Gastroesophageal sphincter (tissue), 3 donors: ENCODE data around the gene DUSP21.

ENCODE experiments used
- CTCF ChIP-seq, 4 experiments: fragments of 200-600 bp in 2 of 4; fragments of 450-650 bp in 2 of 4; sonication (generic) in 1 of 4; IDR thresholded peaks; one replicate each; pipeline ENCODE4 v1.5.1; 2017 to 2019; ENCODE audit warnings: antibody characterized with exemption in 4 of 4, mild to moderate bottlenecking in 2 of 4, moderate library complexity in 2 of 4
- EP300 ChIP-seq: sonication (generic); formaldehyde crosslinking; IDR thresholded peaks from one replicate; pipeline ENCODE4 v1.6.1; 2017; ENCODE audit warnings: antibody characterized with exemption, mild to moderate bottlenecking
- POLR2A ChIP-seq, 2 donors: fragments of 450-650 bp; IDR thresholded peaks; one replicate each; pipeline ENCODE4 v1.6.1; 2017; ENCODE audit warnings: antibody characterized with exemption in 2 of 2, mild to moderate bottlenecking in 2 of 2, moderate library complexity in 1 of 2
- POLR2AphosphoS5 ChIP-seq: sonication (generic); formaldehyde crosslinking; IDR thresholded peaks from one replicate; pipeline ENCODE4 v1.6.1; 2017; ENCODE audit warnings: antibody characterized with exemption

- no peak for TF ChIP-seq CTCF (IDR thresholded peaks at IDR 0.05)
- no peak for TF ChIP-seq POLR2AphosphoS5
- no peak for TF ChIP-seq POLR2A (IDR thresholded peaks at IDR 0.05)
- no peak for TF ChIP-seq EP300
Measured at GRCh38 chrX:44871114-44871645, 27.4 kb downstream of the DUSP21 start.
